H1 (cell line): ENCODE data around the gene CLCNKB. TPM values are rescaled to one million over a fixed set of nuclear protein-coding genes. Genes with fewer than 3 reads are reported as not detected.
A peak's percentile ranks its signal among the peaks of the same experiment; 100 is the strongest.
"Not testable (repeated sequence)": the region's sequence is repeated elsewhere in the genome, so short reads cannot be mapped to it uniquely, and the experiment has no call there.

Experiments
- CTCF ChIA-PET: fragments of 300-600 bp; sonication (Branson Sonifier 250); formaldehyde crosslinking; loops from one replicate; lab custom pipeline; 2021; ENCODE audit not compliant: partially characterized antibody; lab: Charles Lee
- POLR2A ChIA-PET: fragments of 300-600 bp; sonication (Branson Sonifier 250); formaldehyde crosslinking; loops from one replicate; lab custom pipeline; 2021; ENCODE audit warnings: inconsistent platforms; ENCODE audit not compliant: partially characterized antibody; lab: Charles Lee
- DNase-seq, 2 experiments: peaks; one replicate each; pipeline versions ENCODE4 v3.0.0 to v3.0.0-alpha.2; 2010 to 2022; ENCODE audit warnings: low spot score in 2 of 2, low read depth in 1 of 2, mixed read lengths in 1 of 2
- FAIRE-seq: peaks from 2 replicates; lab custom pipeline; 2011; peaks lifted over from hg19 to GRCh38; lab: Jason Lieb, UNC
- H2AFZ ChIP-seq: 2 replicates; pipeline ENCODE4 v1.8.1; 2012; ENCODE audit warnings: low read length, inconsistent platforms
- H2AK5ac ChIP-seq: 2 replicates; pipeline ENCODE4 v1.6.1; 2013; ENCODE audit warnings: low read depth, low read length
- H2BK120ac ChIP-seq: replicated peaks from 2 replicates; pipeline ENCODE3; 2013; ENCODE audit warnings: low read depth, low read length, inconsistent platforms
- H2BK12ac ChIP-seq: 2 replicates; pipeline ENCODE4 v1.6.1; 2013; ENCODE audit warnings: low read depth, low read length
- H2BK15ac ChIP-seq: 2 replicates; pipeline ENCODE4 v1.6.1; 2013; ENCODE audit warnings: low read length
- H2BK20ac ChIP-seq: 2 replicates; pipeline ENCODE4 v1.6.1; 2013; ENCODE audit warnings: low read length
- H2BK5ac ChIP-seq: 2 replicates; pipeline ENCODE4 v1.6.1; 2013; ENCODE audit warnings: low read depth, low read length
- H3K14ac ChIP-seq: 2 replicates; pipeline ENCODE4 v1.6.1; 2013; ENCODE audit warnings: inconsistent platforms; ENCODE audit not compliant: insufficient read length
- H3K18ac ChIP-seq: 2 replicates; pipeline ENCODE4 v1.6.1; 2013; ENCODE audit warnings: low read length; ENCODE audit errors: extremely low read depth
- H3K23ac ChIP-seq: 2 replicates; pipeline ENCODE4 v1.6.1; 2013; ENCODE audit warnings: inconsistent platforms; ENCODE audit not compliant: insufficient read length
- H3K23me2 ChIP-seq: 2 replicates; pipeline ENCODE4 v1.6.1; 2013; ENCODE audit warnings: low read depth, low read length
- H3K27ac ChIP-seq: 2 replicates; pipeline ENCODE4 v1.6.1; 2011; ENCODE audit warnings: low read depth, low read length, inconsistent platforms
- H3K27me3 ChIP-seq, 4 experiments: replicated peaks in 1 of 4; 1 replicate in 1 of 4; 2 replicates in 3 of 4; pipeline versions ENCODE4 v1.6.1 to v1.8.1; 2011 to 2013; ENCODE audit warnings: low read length in 3 of 4, mild to moderate bottlenecking in 3 of 4, inconsistent platforms in 2 of 4, mixed read lengths in 2 of 4, moderate library complexity in 1 of 4; ENCODE audit not compliant: control insufficient read depth in 3 of 4, insufficient read depth in 3 of 4; ENCODE audit errors: extremely low read depth in 1 of 4
- H3K36me3 ChIP-seq, 4 experiments: 2 replicates each; pipeline versions ENCODE4 v1.6.1 to v1.8.1; 2011 to 2013; ENCODE audit warnings: mild to moderate bottlenecking in 4 of 4, low read length in 3 of 4, moderate library complexity in 2 of 4, control low read depth in 1 of 4, inconsistent platforms in 1 of 4; ENCODE audit not compliant: insufficient read depth in 4 of 4, control insufficient read depth in 2 of 4
- H3K4ac ChIP-seq: replicated peaks from 2 replicates; pipeline ENCODE3; 2013; ENCODE audit warnings: low read length, low read depth, mixed read lengths, inconsistent platforms; ENCODE audit not compliant: insufficient read length
- H3K4me1 ChIP-seq, 4 experiments: replicated peaks in 1 of 4; 1 replicate in 1 of 4; 2 replicates in 3 of 4; pipeline versions ENCODE4 v1.6.1 to v1.8.1; 2011 to 2013; ENCODE audit warnings: low read length in 3 of 4, inconsistent platforms in 2 of 4, mixed read lengths in 1 of 4; ENCODE audit not compliant: insufficient read depth in 4 of 4, control insufficient read depth in 3 of 4
- H3K4me2 ChIP-seq, 2 experiments: 2 replicates each; pipeline versions ENCODE4 v1.6.1 to v1.8.1; 2011 to 2013; ENCODE audit warnings: low read depth in 2 of 2, low read length in 2 of 2, control low read depth in 1 of 2, inconsistent platforms in 1 of 2, mild to moderate bottlenecking in 1 of 2; ENCODE audit not compliant: insufficient read depth in 1 of 2
- H3K4me3 ChIP-seq, 4 experiments: fragments of 200-600, 300-600 bp in 1 of 4; sonication (generic), shearing (Covaris generic), sonication (Bioruptor Twin) in 1 of 4; 2 replicates each; pipeline versions ENCODE4 v1.5.1 to v1.8.1; 2011 to 2016; ENCODE audit warnings: low read length in 4 of 4, low read depth in 3 of 4, control low read depth in 2 of 4, inconsistent platforms in 2 of 4, mild to moderate bottlenecking in 2 of 4, mixed read lengths in 1 of 4, moderate library complexity in 1 of 4; ENCODE audit not compliant: insufficient read depth in 2 of 4; ENCODE audit errors: extremely low read depth in 1 of 4
- H3K56ac ChIP-seq: replicated peaks from 2 replicates; pipeline ENCODE3; 2013; ENCODE audit warnings: low read depth, mild to moderate bottlenecking, mixed read lengths, low read length, inconsistent platforms; ENCODE audit not compliant: insufficient read length
- H3K79me1 ChIP-seq: 2 replicates; pipeline ENCODE4 v1.6.1; 2013; ENCODE audit warnings: low read depth, low read length, control low read depth
- H3K79me2 ChIP-seq, 2 experiments: 2 replicates each; pipeline versions ENCODE4 v1.6.1 to v1.8.1; 2012 to 2013; ENCODE audit warnings: low read length in 2 of 2, mild to moderate bottlenecking in 2 of 2, inconsistent platforms in 1 of 2; ENCODE audit not compliant: insufficient read depth in 2 of 2, control insufficient read depth in 1 of 2
- H3K9ac ChIP-seq, 4 experiments: replicated peaks in 1 of 4; 1 replicate in 1 of 4; 2 replicates in 3 of 4; pipeline versions ENCODE4 v1.6.1 to v1.8.1; 2011 to 2013; ENCODE audit warnings: low read depth in 3 of 4, low read length in 3 of 4, control low read depth in 2 of 4, mild to moderate bottlenecking in 2 of 4, moderate library complexity in 2 of 4, inconsistent platforms in 1 of 4; ENCODE audit errors: extremely low read depth in 1 of 4
- H3K9me3 ChIP-seq, 2 experiments: 2 replicates each; pipeline versions ENCODE4 v1.6.1 to v1.8.1; 2012 to 2013; ENCODE audit warnings: mild to moderate bottlenecking in 2 of 2, moderate library complexity in 2 of 2, control low read depth in 1 of 2, inconsistent platforms in 1 of 2, low read depth in 1 of 2, low read length in 1 of 2, mixed read lengths in 1 of 2; ENCODE audit not compliant: insufficient read depth in 2 of 2
- H4K20me1 ChIP-seq, 2 experiments: replicated peaks in 1 of 2; 2 replicates each; pipeline versions ENCODE3 to v1.8.1; 2011 to 2013; ENCODE audit warnings: inconsistent platforms in 2 of 2, low read length in 2 of 2, mild to moderate bottlenecking in 1 of 2; ENCODE audit not compliant: insufficient read depth in 2 of 2, control insufficient read depth in 1 of 2
- H4K5ac ChIP-seq: 2 replicates; pipeline ENCODE4 v1.6.1; 2013; ENCODE audit warnings: low read length, low read depth, mixed read lengths, inconsistent platforms; ENCODE audit not compliant: insufficient read length
- H4K8ac ChIP-seq: 2 replicates; pipeline ENCODE4 v1.8.0; 2013; ENCODE audit warnings: mild to moderate bottlenecking, moderate library complexity, low read length, inconsistent platforms; ENCODE audit not compliant: insufficient read depth; ENCODE audit errors: extremely low read depth
- H4K91ac ChIP-seq: replicated peaks from 2 replicates; pipeline ENCODE3; 2013; ENCODE audit warnings: low read length, mixed read lengths, inconsistent platforms; ENCODE audit not compliant: insufficient read length
- KDM1A ChIP-seq: fragments of 200-600, 300-600 bp; sonication (generic); IDR thresholded peaks from 2 replicates; pipeline ENCODE4 v1.7.1; 2016; ENCODE audit warnings: mild to moderate bottlenecking, low read length, borderline replicate concordance
- WGBS, 2 experiments: shearing (Covaris generic) in 1 of 2; methylation state at CpG; one replicate each; pipeline versions ENCODE4 v1.1.6 to v1.1.7; 2013 to 2015; ENCODE audit warnings: low lambda C conversion rate in 2 of 2, mixed read lengths in 2 of 2, inconsistent platforms in 1 of 2, low coverage in 1 of 2, missing lambda C conversion rate in 1 of 2; ENCODE audit not compliant: insufficient replicate concordance in 2 of 2, insufficient coverage in 1 of 2, insufficient read length in 1 of 2; ENCODE audit errors: extremely low coverage in 1 of 2, missing lambda C conversion rate in 1 of 2; 5-methylcytosine and 5-hydroxymethylcytosine counted together
- polyA plus RNA-seq, 7 experiments: library from polyadenylated mRNA; depleted of rRNA in 3 of 7; stranded (reverse) in 5 of 7; unstranded in 2 of 7; fragments of >200 nt in 5 of 7; fragments of 200-250 nt in 2 of 7; gene quantifications; 1 replicate in 5 of 7; 2 replicates in 1 of 7; 4 replicates in 1 of 7; pipeline versions ENCODE4 v1.2.1 to v1.2.3, GENCODE V29; 2011 to 2013; ENCODE audit warnings: missing spikeins in 2 of 7, mixed read lengths in 2 of 7
- total RNA-seq: library from RNA; stranded (reverse); fragmentation: NEBNext Ultra II Directional; extraction: Animal tissue kit (Norgen Biotek cat#: 25700); gene quantifications from 2 replicates; pipeline ENCODE4 v1.2.1, GENCODE V29; 2021

CLCNKB gene
- total and polyA plus RNA-seq, 2 of the 8 experiments (the other 6 are each of a cell fraction or from before 2014, with no cell fraction given), result 1.2 to 3.5 TPM

DNA sequence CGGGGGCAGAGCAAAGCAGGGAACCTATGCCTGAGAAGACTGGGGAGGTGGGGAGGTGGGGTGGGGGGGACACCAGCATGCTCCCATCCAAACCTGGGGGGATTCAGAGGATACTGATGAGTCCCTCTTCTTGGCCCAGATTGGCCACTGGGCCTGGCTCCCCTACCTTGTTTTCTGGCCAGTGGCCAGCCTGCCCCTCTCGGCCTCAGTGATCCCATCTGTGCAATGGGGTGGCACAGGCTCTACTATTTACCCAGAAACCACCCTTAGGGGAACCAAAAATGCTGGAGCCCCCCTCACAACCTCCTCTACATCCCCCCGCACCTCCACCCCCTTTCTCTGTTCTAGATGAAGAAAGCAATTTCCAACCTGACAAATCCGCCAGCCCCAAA is 12.9 kb downstream of the CLCNKB start:
- H2BK20ac ChIP-seq, H3K4me2 ChIP-seq, H3K56ac ChIP-seq, DNase-seq, H3K79me2 ChIP-seq, H2BK12ac ChIP-seq, H3K27me3 ChIP-seq, H3K23ac ChIP-seq, H3K4me1 ChIP-seq, H2BK5ac ChIP-seq, H2AFZ ChIP-seq, FAIRE-seq, H3K36me3 ChIP-seq, H4K5ac ChIP-seq, H3K23me2 ChIP-seq, H3K27ac ChIP-seq, H3K14ac ChIP-seq, H2BK15ac ChIP-seq, H4K91ac ChIP-seq, H2AK5ac ChIP-seq, H3K18ac ChIP-seq, H4K20me1 ChIP-seq, H3K9ac ChIP-seq, H3K4ac ChIP-seq, H3K9me3 ChIP-seq, H3K4me3 ChIP-seq, H2BK120ac ChIP-seq, H4K8ac ChIP-seq, H3K79me1 ChIP-seq: not testable (repeated sequence)
- WGBS, 2 experiments, result 100% methylated on average over 2 of the region's 4 CpGs; no CpG with 5 or more reads in 1 of the 2 experiments
- TF ChIP-seq KDM1A, result peak; percentile 32; the same call in 1 of the 2 replicates
- ChIA-PET CTCF (interaction anchor here (0.6 to 5.5 kb wide), 21 partner anchors 8 to 268 kb away, joined by 3 to 34 read pairs (median 6); partner anchors contain the start of genes ARHGEF19, CLCNKB and SRARP), POLR2A (interaction anchor here (0.6 to 1.4 kb wide), 3 partner anchors 11 to 61 kb away, joined by 3 to 4 read pairs (median 3); no protein-coding TSS in a partner anchor)
